ENCODE data around the gene DNAJB6.

- no peak for TF ChIP-seq CTCF (IDR thresholded peaks at IDR 0.05)
- no peak for TF ChIP-seq POLR2AphosphoS5 (IDR thresholded peaks at IDR 0.05)
These were observed 67.0 kb downstream of the DNAJB6 start for GRCh38 chr7:157403646-157404401.
